ENCODE data around the gene PMVK. TPM values are rescaled to one million over a fixed set of nuclear protein-coding genes. Genes with fewer than 3 reads are reported as not detected.

The PMVK gene
- total RNA-seq, 1 experiment from 2014 or later, result 26.8 TPM

DNA sequence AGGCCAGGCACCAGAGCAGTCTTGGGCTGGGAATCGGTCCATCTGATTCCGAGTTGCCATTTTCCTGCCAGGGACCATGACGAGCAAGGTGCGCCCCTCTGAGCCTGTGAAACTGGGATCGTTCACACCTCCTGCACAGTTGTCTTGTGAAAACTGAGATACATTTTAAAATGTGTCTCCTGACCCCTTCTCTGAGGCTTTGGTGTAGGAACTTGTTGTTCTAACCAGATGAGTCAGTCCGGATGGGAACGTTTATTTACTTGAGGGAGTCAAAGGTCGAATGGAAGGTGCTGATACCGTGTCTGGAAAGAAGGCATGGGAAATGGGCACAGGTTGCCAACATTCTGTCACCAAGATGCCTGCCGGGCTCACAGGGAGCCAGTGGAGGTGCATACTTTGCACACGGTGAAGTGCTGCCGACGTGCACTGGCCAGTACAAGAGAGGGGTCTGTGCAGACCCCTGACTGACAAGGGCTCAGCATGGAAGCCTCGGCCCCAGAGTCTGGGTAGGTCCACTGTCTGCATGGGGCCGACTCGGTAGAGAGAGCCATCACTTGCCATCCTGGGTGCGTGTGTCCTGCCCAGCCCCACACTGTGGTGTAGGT, 59.0 kb downstream of the PMVK start (continued):
- no peak for TF ChIP-seq ZNF138 (CRISPR knock-in tag; conservative IDR thresholded peaks at IDR 0.05)

DNA sequence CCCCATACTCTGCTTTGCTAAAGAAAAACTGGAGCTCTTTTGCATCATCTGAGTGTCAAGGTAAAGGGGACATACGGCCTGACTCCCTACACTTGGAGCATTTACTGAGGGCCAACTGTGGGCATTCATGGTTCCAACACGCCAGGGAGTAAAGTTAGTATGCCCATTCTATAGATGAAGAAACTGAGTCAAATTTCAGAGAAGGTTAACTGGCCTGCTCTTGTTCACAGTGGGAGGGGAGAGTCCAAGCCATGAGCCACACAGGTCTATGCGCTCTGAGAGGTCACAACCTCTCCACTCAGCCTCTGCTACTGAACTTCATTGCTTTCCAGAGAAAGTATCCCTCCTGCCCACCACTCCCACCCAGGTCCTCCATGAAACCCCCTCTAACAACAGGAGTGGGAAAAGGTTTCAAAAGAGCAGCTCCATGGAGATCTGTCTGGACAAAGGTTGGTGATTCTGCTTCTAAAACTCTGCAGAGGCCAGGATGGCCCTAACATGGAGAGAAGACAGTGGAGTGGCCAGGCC, 59.6 kb downstream of the PMVK start:
- H3K27ac Mint-ChIP-seq, result no peak overlapping the region
- TF ChIP-seq ZNF263 (CRISPR knock-in tag; IDR thresholded peaks at IDR 0.05; ENCODE audit: low read depth) (no peak), ZNF317 (CRISPR knock-in tag; IDR thresholded peaks at IDR 0.05; ENCODE audit: borderline replicate concordance, low read depth) (no peak), ZNF281 (CRISPR knock-in tag; IDR thresholded peaks at IDR 0.05) (no peak), GABPB1 (CRISPR knock-in tag; IDR thresholded peaks at IDR 0.05) (no peak), AR (CRISPR knock-in tag; IDR thresholded peaks at IDR 0.05) (no peak), ERG (CRISPR knock-in tag; IDR thresholded peaks at IDR 0.05) (no peak), OVOL2 (CRISPR knock-in tag; IDR thresholded peaks at IDR 0.05; ENCODE audit: borderline replicate concordance) (no peak), TCF7 (CRISPR knock-in tag; IDR thresholded peaks at IDR 0.05; ENCODE audit: low read depth) (no peak), AFF4 (CRISPR knock-in tag; IDR thresholded peaks at IDR 0.05; ENCODE audit: borderline replicate concordance) (no peak), STAT6 (CRISPR knock-in tag; conservative IDR thresholded peaks at IDR 0.05; ENCODE audit: low read depth) (no peak), ZNF396 (CRISPR knock-in tag; IDR thresholded peaks at IDR 0.05; ENCODE audit: borderline replicate concordance) (no peak), ZNF425 (CRISPR knock-in tag; conservative IDR thresholded peaks at IDR 0.05) (no peak), NR2C2 (CRISPR knock-in tag; IDR thresholded peaks at IDR 0.05) (no peak)
- TF ChIP-seq, protein P1, sequence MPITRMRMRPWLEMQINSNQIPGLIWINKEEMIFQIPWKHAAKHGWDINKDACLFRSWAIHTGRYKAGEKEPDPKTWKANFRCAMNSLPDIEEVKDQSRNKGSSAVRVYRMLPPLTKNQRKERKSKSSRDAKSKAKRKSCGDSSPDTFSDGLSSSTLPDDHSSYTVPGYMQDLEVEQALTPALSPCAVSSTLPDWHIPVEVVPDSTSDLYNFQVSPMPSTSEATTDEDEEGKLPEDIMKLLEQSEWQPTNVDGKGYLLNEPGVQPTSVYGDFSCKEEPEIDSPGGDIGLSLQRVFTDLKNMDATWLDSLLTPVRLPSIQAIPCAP (CRISPR knock-in tag; IDR thresholded peaks at IDR 0.05), result no peak
- H3K4me1 Mint-ChIP-seq, result no peaks in the 10 kb centered on the region
- POLR2A ChIA-PET, result interaction anchor here (0.6 kb wide), 1 partner anchor 268 kb away, joined by 4 read pairs; no protein-coding TSS in a partner anchor
- no peak for ATAC-seq
- H3K4me3 Mint-ChIP-seq, result no peak overlapping the region
- no peak for DNase-seq (ENCODE audit: low spot score)
- H3K36me3 Mint-ChIP-seq, result no peaks in the 10 kb centered on the region
- no peaks in the 10 kb centered on the region for H3K9me3 Mint-ChIP-seq
- no peaks in the 10 kb centered on the region for H3K27me3 Mint-ChIP-seq (ENCODE audit: low read depth)
- CTCF ChIA-PET, result no interaction called here
